OCI-LY1 (cell line): ENCODE data around the gene MXD1.
A peak's percentile ranks its signal among the peaks of the same experiment; 100 is the strongest.

Experiments
- H2AFZ ChIP-seq: fragments of 200-600 bp; sonication (generic), shearing (Covaris generic); 2 replicates; pipeline ENCODE4 v1.6.0; 2014; ENCODE audit warnings: antibody characterized with exemption, mild to moderate bottlenecking, low read length
- H3F3A ChIP-seq: fragments of 200-600 bp; sonication (generic), shearing (Covaris generic); 2 replicates; pipeline ENCODE4 v1.6.0; 2014; ENCODE audit warnings: mild to moderate bottlenecking, antibody characterized with exemption, low read length, moderate library complexity; ENCODE audit not compliant: insufficient read depth
- H3K27ac ChIP-seq: fragments of 200-600 bp; sonication (generic); 2 replicates; pipeline ENCODE4 v1.5.1; 2014; ENCODE audit warnings: low read length, mixed run types, mild to moderate bottlenecking, low read depth; ENCODE audit not compliant: poor library complexity, severe bottlenecking
- H3K27me3 ChIP-seq: fragments of 200-600 bp; sonication (generic); 2 replicates; pipeline ENCODE4 v1.6.0; 2014; ENCODE audit warnings: antibody characterized with exemption, mild to moderate bottlenecking, low read length, moderate library complexity; ENCODE audit not compliant: insufficient read depth
- H3K36me3 ChIP-seq: fragments of 200-600 bp; sonication (generic); 2 replicates; pipeline ENCODE4 v1.6.1; 2014; ENCODE audit warnings: mild to moderate bottlenecking, antibody characterized with exemption, low read length, moderate library complexity, mixed read lengths; ENCODE audit not compliant: insufficient read depth
- H3K4me1 ChIP-seq: fragments of 200-600 bp; sonication (generic); 2 replicates; pipeline ENCODE4 v1.5.1; 2014; ENCODE audit warnings: mild to moderate bottlenecking, low read length, moderate library complexity; ENCODE audit not compliant: insufficient read depth, severe bottlenecking
- H3K4me2 ChIP-seq: fragments of 200-600 bp; sonication (generic), shearing (Covaris generic); 2 replicates; pipeline ENCODE4 v1.6.1; 2014; ENCODE audit warnings: low read length
- H3K4me3 ChIP-seq: fragments of 200-600 bp; sonication (generic); 2 replicates; pipeline ENCODE4 v1.5.1; 2014; ENCODE audit warnings: low read length, low read depth, mild to moderate bottlenecking, mixed read lengths; ENCODE audit not compliant: poor library complexity, severe bottlenecking
- H3K79me2 ChIP-seq: fragments of 200-600 bp; shearing (Covaris generic); 2 replicates; pipeline ENCODE4 v1.6.1; 2016; ENCODE audit warnings: mixed run types, low read length, mixed read lengths; ENCODE audit not compliant: insufficient read depth
- H3K9ac ChIP-seq: fragments of 200-600 bp; sonication (generic), shearing (Covaris generic); 2 replicates; pipeline ENCODE4 v1.6.1; 2014; ENCODE audit warnings: mild to moderate bottlenecking, low read length, mixed read lengths
- H3K9me2 ChIP-seq: fragments of 200-600 bp; sonication (generic), shearing (Covaris generic); 2 replicates; pipeline ENCODE4 v1.6.1; 2014; ENCODE audit warnings: low read depth, mild to moderate bottlenecking, low read length, mixed read lengths
- H3K9me3 ChIP-seq: fragments of 200-600 bp; shearing (Covaris generic); 2 replicates; pipeline ENCODE4 v1.6.1; 2014; ENCODE audit warnings: low read length, mixed read lengths
- H4K20me1 ChIP-seq: fragments of 200-600 bp; sonication (generic), shearing (Covaris generic); 2 replicates; pipeline ENCODE4 v1.6.0; 2016; ENCODE audit warnings: mild to moderate bottlenecking, low read length; ENCODE audit not compliant: insufficient read depth
- EZH2 ChIP-seq: fragments of 200-600 bp; sonication (generic), shearing (Covaris generic); IDR thresholded peaks from 2 replicates; pipeline ENCODE4 v1.8.0; 2017; ENCODE audit warnings: borderline replicate concordance, mixed run types, mild to moderate bottlenecking, antibody characterized with exemption, low read length, moderate library complexity, mixed read lengths
- TF ChIP-seq, protein P1 (sequence below): fragments of 200-600 bp; sonication (generic), shearing (Covaris generic); IDR thresholded peaks from 2 replicates; pipeline ENCODE4 v1.5.1; 2017; ENCODE audit warnings: mild to moderate bottlenecking, antibody characterized with exemption, low read length, moderate library complexity, mixed read lengths

The MXD1 gene

DNA sequence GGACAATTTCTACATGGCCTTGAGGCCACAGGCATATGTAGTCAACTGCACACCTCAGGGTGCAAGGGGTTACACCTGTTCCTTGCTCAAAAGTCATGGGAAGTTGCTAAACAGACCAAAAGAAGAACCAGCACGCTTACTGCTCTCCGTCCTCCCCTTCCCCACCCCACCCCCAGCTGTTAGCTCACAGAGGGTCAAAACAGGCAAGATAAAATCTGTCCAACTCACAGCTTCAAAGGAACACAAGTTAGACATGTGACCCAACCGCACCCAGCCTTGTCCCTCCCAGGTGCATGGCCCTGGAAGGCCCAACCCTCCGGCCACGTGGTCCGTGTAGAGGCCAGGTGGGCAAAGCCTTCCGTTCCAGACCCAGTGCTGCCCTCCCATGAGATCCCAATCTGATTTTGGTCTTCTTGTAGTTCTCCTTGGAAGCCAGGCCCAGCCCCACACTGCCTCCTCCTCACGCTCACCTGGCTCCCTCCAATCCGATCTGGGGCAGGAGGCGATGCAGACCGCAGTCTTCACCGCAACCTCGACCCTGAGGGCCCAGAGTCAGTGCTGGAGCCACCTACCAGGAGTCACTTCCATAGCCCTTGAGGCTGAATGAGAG, 61.0 kb downstream of the MXD1 start:
- H3F3A ChIP-seq = no peaks in the 10 kb centered on the region
- 0 out of 2 replicates have a peak overlapping the region, but pooled peaks have one; percentile 9 for H3K4me2 ChIP-seq

DNA sequence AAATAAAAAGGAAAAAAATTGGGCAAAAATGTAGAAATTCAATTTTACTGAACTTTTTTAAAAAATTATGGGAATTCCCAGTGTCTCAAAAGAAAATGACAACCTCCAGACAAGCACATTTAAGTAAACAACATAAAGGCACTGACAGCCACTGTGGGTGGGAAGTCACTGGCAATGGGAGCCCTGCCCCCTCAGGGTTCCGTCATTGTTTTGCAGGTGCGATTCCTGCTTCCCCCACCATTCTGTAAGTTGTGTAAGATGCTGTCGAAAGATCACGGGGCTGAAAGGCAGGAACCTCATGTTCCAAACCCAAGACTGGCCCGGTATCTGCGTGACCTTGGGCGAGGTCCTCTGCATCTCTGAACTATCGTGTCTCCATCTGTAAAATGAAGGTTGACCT, 62.3 kb downstream of the MXD1 start:
- H4K20me1 ChIP-seq = no peaks in the 10 kb centered on the region
- H3K4me2 ChIP-seq = no peak overlapping the region
- H3K9ac ChIP-seq = no peak overlapping the region
- H3K9me2 ChIP-seq = no peaks in the 10 kb centered on the region
- no peak overlapping the region for H3K4me3 ChIP-seq
- peaks cover 13% of the 10 kb centered on the region for H3K4me1 ChIP-seq
- no peaks in the 10 kb centered on the region for H3K9me3 ChIP-seq
- no peaks in the 10 kb centered on the region for H3K27me3 ChIP-seq
- no peak for TF ChIP-seq EZH2
- TF ChIP-seq, protein P1, sequence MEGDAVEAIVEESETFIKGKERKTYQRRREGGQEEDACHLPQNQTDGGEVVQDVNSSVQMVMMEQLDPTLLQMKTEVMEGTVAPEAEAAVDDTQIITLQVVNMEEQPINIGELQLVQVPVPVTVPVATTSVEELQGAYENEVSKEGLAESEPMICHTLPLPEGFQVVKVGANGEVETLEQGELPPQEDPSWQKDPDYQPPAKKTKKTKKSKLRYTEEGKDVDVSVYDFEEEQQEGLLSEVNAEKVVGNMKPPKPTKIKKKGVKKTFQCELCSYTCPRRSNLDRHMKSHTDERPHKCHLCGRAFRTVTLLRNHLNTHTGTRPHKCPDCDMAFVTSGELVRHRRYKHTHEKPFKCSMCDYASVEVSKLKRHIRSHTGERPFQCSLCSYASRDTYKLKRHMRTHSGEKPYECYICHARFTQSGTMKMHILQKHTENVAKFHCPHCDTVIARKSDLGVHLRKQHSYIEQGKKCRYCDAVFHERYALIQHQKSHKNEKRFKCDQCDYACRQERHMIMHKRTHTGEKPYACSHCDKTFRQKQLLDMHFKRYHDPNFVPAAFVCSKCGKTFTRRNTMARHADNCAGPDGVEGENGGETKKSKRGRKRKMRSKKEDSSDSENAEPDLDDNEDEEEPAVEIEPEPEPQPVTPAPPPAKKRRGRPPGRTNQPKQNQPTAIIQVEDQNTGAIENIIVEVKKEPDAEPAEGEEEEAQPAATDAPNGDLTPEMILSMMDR = no peak
- H2AFZ ChIP-seq = no peak overlapping the region
- H3F3A ChIP-seq = no peaks in the 10 kb centered on the region
- no peak overlapping the region for H3K27ac ChIP-seq
- no peaks in the 10 kb centered on the region for H3K79me2 ChIP-seq
- H3K36me3 ChIP-seq = no peaks in the 10 kb centered on the region

More for the DNA sequence above, 61.0 kb downstream of the MXD1 start:
- no peak for TF ChIP-seq EZH2
- TF ChIP-seq, protein P1 = no peak
- Histone ChIP-seq H3K4me3 (no peak overlapping the region), H3K9me2 (no peaks in the 10 kb centered on the region), H3K9ac (no peak overlapping the region), H2AFZ (no peak overlapping the region), H4K20me1 (no peaks in the 10 kb centered on the region), H3K9me3 (no peaks in the 10 kb centered on the region), H3K79me2 (no peaks in the 10 kb centered on the region), H3K27me3 (no peaks in the 10 kb centered on the region; the same call in 1 of the 2 replicates), H3K27ac (no peak overlapping the region), H3K36me3 (no peaks in the 10 kb centered on the region), H3K4me1 (peaks cover 13% of the 10 kb centered on the region)

DNA sequence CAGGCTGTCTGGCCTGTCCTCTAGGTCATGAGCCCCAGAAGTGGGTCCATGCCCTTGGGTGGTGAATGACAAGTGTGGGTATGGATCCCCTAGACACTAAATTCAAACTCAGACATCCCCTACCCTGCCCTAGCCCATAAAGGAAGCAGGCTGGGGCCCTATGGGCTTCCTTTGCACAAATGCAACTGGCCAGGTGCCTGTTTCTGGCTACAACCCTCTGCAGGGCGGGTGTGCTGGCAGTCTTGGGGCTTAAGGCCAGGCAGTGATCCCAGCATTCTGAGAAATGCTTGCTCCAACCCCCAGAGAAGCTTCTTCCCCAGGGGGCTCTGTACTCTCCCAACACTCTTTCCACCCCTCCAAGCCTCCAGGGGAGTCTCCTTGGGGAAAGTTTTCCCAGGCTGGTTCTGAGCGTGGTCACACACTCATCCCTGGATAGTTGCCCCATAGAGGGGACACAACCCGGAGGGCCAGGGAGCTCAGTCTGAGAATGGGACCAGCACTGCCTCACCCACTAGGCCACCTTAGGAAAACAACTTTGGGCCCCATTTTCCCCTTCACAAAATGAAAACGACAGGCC, 63.1 kb downstream of the MXD1 start:
- Histone ChIP-seq H4K20me1 (no peaks in the 10 kb centered on the region), H3K27ac (no peak overlapping the region), H3F3A (no peaks in the 10 kb centered on the region), H3K36me3 (no peaks in the 10 kb centered on the region), H3K9me3 (no peaks in the 10 kb centered on the region), H3K4me3 (no peak overlapping the region), H3K27me3 (no peaks in the 10 kb centered on the region), H3K9me2 (no peaks in the 10 kb centered on the region), H3K4me2 (no peak overlapping the region), H3K4me1 (peaks cover 13% of the 10 kb centered on the region), H3K79me2 (no peaks in the 10 kb centered on the region), H3K9ac (no peak overlapping the region), H2AFZ (no peak overlapping the region)
- TF ChIP-seq EZH2 = no peak
- TF ChIP-seq, protein P1 = no peak
